GM21423 (cell line): ENCODE data around the gene NOPCHAP1.
"Not testable (repeated sequence)": the region's sequence is repeated elsewhere in the genome, so short reads cannot be mapped to it uniquely, and the experiment has no call there.

Source experiments
- ATAC-seq: cut with Tn5 transposase; IDR thresholded peaks from one replicate; pipeline ENCODE4 v1.9.1; 2021; ENCODE audit warnings: mild to moderate bottlenecking, moderate library complexity; ENCODE audit not compliant: unreplicated experiment

The NOPCHAP1 gene

GRCh38 chr12:104964167-104964855, 21.8 kb upstream of the NOPCHAP1 start:
- no peak for ATAC-seq

- no peak for ATAC-seq
Observed at GRCh38 chr12:104964856-104965205, 21.3 kb upstream of the NOPCHAP1 start.

GRCh38 chr12:104966677-104967076, 19.4 kb upstream of the NOPCHAP1 start:
- peak; percentile 77 for ATAC-seq

- no peak for ATAC-seq
Observed at GRCh38 chr12:104969343-104969742, 16.8 kb upstream of the NOPCHAP1 start.

GRCh38 chr12:104971306-104971705, 14.8 kb upstream of the NOPCHAP1 start:
- ATAC-seq: no peak

GRCh38 chr12:104973250-104973649, 12.9 kb upstream of the NOPCHAP1 start:
- no peak for ATAC-seq

GRCh38 chr12:104974626-104975290, 11.4 kb upstream of the NOPCHAP1 start:
- ATAC-seq: peak; percentile 98

GRCh38 chr12:104975587-104976343, 10.4 kb upstream of the NOPCHAP1 start:
- no peak for ATAC-seq

- ATAC-seq: no peak
Observed at GRCh38 chr12:104976703-104977102, 9.4 kb upstream of the NOPCHAP1 start.

GRCh38 chr12:104977688-104978087, 8.4 kb upstream of the NOPCHAP1 start:
- not testable (repeated sequence) for ATAC-seq

GRCh38 chr12:104985206-104985605, 910 bp upstream of the NOPCHAP1 start:
- no peak for ATAC-seq

GRCh38 chr12:104990950-104991349, 4.8 kb downstream of the NOPCHAP1 start:
- ATAC-seq: no peak

- ATAC-seq: no peak
Observed at GRCh38 chr12:104991565-104992128, 5.5 kb downstream of the NOPCHAP1 start.

- no peak for ATAC-seq
Observed at GRCh38 chr12:104994336-104994735, 8.2 kb downstream of the NOPCHAP1 start.

GRCh38 chr12:104997541-104997940, 11.4 kb downstream of the NOPCHAP1 start:
- no peak for ATAC-seq

- no peak for ATAC-seq
Observed at GRCh38 chr12:104998423-104999346, 12.6 kb downstream of the NOPCHAP1 start.

- no peak for ATAC-seq
Observed at GRCh38 chr12:104999347-104999685, 13.2 kb downstream of the NOPCHAP1 start.

- no peak for ATAC-seq
Observed at GRCh38 chr12:105001476-105001875, 15.4 kb downstream of the NOPCHAP1 start.

GRCh38 chr12:105013892-105014291, 27.8 kb downstream of the NOPCHAP1 start:
- no peak for ATAC-seq

GRCh38 chr12:105014603-105015002, 28.5 kb downstream of the NOPCHAP1 start:
- no peak for ATAC-seq

GRCh38 chr12:105015543-105015942, 29.4 kb downstream of the NOPCHAP1 start:
- no peak for ATAC-seq
